ENCODE measurements around the gene IRF3.

IRF3 gene

DNA sequence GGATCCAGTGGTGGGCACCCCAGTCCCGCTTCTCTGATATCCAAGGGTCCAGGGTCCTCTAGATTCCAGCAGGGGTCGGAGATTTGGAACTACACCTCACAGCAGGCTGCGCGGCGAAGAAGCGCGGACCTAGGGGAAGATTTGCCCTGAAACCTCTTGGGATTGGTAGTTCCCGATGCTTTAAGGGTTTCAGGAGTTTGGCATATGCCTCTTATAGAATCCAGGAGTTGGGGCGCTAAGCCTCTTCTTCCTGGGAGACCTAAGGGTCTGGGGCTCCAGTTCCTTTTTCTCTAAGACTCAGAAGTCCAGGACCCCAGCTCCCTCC, 425 bp upstream of the IRF3 start:
- no peak for DNase-seq (ENCODE audit: low read depth)

- no peak for DNase-seq (ENCODE audit: low read depth)
These were observed 664 bp downstream of the IRF3 start for GRCh38 chr19:49665036-49665350.

DNA sequence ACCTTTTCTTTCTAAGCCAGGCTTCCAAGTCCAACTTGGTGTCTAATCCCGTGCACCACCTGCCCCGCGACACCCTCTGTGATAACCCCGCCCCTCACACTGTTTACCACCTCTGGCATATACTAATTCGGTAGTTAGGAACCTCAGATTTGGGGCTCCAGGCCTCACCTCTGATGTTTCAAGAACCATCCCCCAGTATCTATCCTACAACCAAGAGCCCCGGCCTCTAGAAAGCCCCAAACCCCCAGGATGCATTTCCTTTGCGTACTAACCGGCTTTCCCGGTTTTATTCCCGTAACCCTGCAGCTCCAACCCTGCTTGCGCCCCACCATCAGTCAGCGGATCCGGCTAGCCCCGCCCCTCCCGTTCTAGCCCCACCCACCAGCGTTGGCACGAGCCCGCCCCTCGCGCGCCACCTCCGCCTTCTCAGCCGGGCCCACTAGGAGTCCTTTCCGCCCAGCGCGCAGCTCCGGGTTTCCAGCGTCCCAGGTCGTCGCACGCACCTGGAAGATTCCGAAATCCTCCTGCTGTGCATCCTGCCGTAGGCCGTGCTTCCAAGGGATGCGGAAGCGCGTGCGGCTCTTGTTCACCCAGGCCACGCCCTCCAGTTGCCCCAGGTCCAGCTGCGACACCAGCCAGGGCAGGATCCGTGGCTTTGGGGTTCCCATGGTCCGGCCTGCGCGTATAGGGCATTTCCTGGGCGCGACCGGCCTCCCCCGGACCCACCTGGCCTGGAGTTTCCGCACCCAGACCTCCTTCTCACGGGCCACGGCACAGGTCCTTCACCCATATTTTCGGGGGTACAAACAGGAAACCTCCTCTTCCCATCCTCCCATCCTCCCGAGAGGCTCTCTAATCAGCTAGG, 1.3 kb downstream of the IRF3 start:
- DNase-seq (ENCODE audit: low read depth), result peak; percentile 85

DNA sequence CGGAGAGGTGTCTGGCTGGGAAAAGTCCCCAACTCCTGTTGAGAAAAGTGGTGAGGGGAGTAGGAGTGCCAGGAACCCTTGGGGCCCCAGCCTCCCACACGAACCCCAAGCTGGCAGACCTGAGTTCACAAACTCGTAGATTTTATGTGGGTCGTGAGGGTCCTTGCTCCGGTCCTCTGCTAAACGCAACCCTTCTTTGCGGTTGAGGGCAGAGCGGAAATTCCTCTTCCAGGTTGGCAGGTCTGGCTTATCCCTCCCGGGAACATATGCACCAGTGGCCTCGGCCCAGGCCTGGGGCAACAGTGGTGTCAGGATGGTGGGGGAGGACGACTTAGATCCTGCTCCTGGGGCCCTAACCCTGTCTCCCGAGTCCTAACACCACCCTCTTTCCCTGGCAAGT, 2.4 kb downstream of the IRF3 start:
- no peak for DNase-seq (ENCODE audit: low read depth)

DNA sequence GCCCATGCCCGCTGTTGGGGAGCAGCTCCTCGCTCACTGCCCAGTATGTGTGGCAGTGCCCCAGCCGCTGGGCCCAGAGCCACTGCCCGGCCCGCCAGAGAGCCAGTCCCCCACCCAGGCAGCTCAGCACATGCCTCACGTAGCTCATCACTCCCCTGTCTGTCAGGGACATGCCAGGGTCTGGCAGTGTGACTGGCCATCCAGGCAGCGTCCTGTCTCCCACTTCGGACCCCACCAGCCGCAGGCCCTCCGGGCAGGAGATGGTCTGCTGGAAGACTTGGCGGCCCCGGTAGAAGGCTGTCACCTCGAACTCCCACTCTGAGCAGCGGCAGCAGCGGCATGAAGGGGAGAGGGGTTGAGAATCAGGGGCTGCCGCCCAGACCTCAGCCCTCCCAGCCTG, 3.6 kb downstream of the IRF3 start:
- DNase-seq (ENCODE audit: low read depth), result no peak

DNA sequence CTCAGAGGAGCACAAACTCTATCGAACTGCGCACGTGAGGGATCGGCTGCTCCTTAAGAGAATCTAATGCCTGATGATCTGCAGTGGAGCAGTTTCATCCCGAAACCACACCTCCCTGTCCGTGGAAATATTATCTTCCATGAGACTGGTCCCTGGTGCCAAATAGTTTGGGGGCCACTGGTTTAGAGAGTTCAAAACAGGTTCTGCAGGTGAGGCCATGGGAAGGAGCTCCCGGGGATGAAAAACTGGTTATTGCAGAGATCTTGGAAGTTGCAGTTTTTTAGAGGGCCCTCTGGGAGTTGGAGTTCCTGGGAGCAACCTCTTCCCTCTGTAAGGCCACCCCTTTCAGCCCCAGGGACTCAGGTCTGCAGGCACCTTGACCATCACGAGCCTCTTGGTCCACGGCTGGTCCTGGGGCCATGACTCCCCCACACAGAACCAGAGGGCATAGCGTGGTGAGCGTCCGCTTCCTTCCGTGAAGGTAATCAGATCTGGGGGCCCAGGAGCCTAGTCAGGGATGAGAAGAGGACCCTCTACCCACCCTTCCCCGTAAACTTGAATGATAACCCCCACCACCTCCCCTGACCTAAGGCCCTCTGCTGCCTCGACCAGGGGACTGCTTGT, 5.2 kb downstream of the IRF3 start:
- no peak for DNase-seq (ENCODE audit: low read depth)

DNA sequence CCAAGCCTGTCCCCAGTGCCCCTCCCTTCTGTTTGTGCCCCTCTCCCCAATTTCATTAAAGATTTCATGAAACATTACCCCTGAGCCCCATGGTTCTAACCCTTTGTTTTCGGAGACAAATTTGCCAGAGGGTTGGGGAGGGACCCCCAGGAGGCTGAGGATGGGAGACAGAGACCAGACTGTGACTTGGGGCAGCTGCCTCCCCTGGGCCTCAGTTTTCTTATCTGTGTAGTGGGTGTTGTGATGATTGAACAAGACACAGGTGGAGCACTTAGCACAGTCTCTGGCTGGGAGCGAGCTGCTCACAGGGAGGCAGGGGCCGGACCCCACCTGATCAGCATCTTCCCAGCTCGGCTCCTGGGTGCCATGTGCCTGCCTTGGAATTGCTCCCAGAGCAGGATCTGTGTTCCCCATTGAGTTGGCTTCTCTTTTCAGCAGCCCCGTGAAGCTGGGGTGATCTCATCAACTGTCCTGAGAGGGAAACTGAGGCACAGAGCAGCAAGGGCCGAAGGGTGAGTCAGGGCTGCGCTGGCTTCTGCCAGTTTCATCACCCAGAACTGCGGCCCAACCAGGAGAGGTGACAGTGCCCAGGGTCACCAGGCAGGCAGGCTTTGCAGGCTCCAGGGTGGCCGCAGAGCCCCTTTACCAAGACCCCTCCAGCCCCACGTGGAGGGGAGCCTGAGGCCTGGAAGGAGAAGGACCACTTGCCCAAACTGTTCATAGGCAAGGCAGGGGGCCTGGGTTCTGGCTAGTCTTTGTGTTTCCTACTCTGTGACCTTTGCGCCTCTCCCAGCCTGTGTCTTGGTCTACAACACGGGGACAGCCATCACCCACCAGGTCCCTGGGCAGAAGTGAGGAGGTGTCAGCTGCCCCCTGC, 6.9 kb downstream of the IRF3 start:
- no peak for DNase-seq (ENCODE audit: low read depth)

GRCh38 chr19:49658139-49658517, 7.5 kb downstream of the IRF3 start:
- DNase-seq (ENCODE audit: low read depth), result no peak

DNA sequence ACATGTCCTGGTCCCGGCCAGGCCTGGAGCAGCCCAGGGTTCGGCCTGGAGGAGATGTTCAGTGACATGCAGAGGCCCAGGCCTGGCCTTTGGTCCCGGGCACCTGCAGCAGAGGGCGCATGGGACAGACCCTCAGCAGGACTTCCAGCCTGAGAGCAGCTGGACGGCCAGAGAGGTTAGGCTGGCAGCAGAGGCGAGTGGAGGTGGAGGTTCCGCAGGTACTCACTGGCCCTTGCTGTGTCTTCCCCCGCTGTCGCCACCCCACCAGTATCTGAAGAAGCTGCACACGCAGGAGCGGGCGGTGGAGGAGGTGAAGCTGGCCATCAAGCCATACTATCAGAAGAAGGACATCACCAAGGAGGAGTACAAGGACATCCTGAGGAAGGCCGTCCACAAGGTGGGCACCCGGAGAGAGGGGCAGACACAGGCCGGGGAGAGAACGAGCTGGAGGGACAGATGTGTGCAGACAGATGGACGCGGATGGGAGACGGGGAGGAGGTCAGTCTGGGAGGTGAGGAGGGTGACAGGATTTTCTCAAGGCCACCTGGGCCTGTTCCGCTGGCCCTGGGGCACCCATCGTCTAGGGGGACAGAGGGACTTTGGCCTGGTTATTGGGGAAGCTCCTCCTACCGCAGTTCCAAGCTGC, 8.0 kb downstream of the IRF3 start:
- DNase-seq (ENCODE audit: low read depth), result no peak

DNA sequence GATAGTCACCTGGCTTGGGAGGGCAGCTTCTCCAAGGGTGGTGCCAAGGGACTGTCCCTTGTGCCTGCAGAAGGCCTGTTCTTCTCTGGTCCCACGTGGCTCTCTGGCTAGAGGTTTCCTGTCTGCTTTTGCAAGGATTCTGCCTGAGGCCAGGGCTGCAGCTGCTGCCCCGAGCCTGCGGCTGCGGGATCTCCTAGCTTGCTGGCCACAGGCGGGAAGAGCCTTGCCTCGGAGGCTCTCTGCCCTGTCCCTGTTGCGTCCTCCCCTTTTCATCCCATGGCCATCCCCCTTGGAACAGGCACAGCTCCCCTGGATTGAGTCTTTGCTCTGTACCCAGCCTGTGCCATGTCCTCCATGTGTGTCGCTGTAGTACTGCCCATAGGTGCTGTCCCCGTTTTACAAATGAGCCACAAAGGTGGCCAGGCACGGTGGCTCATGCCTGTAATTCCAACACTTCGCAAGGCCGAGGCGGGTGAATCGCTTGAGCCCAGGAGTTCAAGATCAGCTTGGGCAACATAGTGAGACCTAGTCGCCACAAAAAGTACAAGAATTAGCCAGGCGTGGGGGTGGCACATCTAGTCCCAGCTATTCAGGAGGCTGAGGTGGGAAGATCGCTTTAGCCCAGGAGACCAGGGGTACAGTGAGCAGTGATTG, 9.1 kb downstream of the IRF3 start:
- no peak for DNase-seq (ENCODE audit: low read depth)

GRCh38 chr19:49655570-49656455, 9.8 kb downstream of the IRF3 start:
- no peak for DNase-seq (ENCODE audit: low read depth)

DNA sequence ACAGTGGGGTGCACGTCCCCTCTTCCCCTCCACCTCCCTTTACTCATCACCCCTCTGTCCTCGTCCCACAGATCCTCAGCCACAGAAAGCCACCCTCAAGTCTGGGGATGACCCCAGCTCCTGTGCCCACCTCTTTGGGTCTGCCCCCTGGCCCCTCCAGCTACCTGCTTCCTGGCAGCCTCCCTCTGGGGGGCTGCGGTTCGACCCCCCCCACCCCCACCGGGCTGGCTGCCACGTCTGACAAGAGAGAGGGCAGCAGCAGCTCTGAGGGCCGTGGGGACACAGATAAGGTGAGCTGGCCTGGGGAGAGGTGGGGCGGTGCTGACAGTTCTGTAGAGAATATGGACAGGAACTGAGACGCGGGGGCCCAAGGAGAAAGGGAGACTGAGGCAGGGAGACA, 11.1 kb downstream of the IRF3 start:
- no peak for DNase-seq (ENCODE audit: low read depth)

- DNase-seq (ENCODE audit: low read depth), result no peak
These were observed 12.2 kb downstream of the IRF3 start for GRCh38 chr19:49653466-49653806.

GRCh38 chr19:49652551-49653465, 12.8 kb downstream of the IRF3 start:
- no peak for DNase-seq (ENCODE audit: low read depth)

- no peak for DNase-seq (ENCODE audit: low read depth)
These were observed 13.7 kb downstream of the IRF3 start for GRCh38 chr19:49651820-49652550.

DNA sequence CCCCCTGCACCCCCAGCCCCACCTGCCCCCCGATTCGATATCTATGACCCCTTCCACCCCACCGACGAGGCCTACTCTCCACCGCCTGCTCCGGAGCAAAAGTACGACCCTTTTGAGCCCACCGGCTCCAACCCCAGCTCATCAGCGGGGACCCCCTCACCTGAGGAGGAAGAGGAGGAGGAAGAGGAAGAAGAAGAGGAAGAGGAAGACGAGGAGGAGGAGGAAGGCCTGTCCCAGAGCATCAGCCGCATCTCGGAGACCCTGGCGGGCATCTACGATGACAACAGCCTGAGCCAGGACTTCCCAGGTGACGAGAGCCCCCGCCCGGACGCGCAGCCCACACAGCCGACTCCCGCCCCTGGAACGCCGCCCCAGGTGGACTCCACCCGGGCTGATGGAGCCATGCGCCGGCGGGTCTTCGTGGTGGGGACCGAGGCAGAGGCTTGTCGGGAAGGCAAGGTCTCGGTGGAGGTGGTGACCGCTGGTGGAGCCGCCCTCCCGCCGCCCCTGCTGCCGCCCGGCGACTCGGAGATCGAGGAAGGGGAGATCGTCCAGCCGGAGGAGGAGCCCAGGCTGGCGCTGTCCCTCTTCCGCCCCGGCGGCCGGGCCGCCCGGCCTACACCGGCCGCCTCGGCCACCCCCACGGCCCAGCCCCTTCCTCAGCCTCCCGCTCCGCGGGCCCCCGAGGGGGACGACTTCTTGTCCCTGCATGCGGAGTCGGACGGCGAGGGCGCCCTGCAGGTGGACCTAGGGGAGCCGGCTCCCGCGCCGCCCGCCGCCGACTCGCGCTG, 14.4 kb downstream of the IRF3 start:
- no peak for DNase-seq (ENCODE audit: low read depth)

- DNase-seq (ENCODE audit: low read depth), result no peak
These were observed 19.1 kb downstream of the IRF3 start for GRCh38 chr19:49646586-49646985.

GRCh38 chr19:49645995-49646394, 19.7 kb downstream of the IRF3 start:
- DNase-seq (ENCODE audit: low read depth), result no peak

GRCh38 chr19:49645592-49645991, 20.1 kb downstream of the IRF3 start:
- DNase-seq (ENCODE audit: low read depth), result no peak
